GM21390 (cell line): ENCODE measurements around the gene VIPR2.
"Not testable (repeated sequence)": the region's sequence is repeated elsewhere in the genome, so short reads cannot be mapped to it uniquely, and the experiment has no call there.

Experiments used
- ATAC-seq: cut with Tn5 transposase; IDR thresholded peaks from one replicate; pipeline ENCODE4 v1.9.1; 2021; ENCODE audit not compliant: unreplicated experiment

The VIPR2 gene

DNA sequence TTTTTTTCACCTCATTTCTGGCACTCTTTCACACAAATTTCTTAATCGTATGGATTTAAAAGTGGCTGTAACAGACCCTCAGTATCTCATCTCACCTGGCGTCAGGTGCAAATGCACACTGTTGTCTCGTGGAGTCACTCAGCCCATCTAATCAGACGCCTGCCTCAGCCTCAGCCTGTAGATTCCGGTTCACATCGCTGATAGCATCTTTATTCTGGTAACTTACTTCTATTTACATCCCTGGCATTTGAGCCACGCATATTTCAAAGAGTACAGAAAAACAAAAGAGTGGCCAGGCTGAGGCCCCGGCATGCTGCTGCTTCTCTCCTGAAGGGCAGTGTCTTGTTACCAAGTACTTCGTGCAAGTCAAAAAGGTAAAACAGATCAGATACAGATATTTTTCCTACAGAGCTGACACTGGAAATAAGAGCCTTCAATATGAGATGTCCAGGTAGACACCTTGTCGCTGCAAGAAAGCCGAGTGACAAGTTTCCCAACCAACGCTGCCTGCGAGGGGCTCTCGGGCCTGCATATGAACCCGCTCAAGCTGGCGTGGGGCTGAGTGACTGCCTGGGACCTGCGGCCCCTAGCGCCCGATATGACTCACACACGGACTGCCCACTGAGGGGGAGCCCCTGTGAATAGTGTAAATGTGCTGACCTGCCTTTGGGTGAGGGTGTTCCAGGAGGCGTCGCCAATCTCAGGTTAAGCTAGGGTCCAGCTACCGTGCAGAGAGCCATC, 4.3 kb downstream of the VIPR2 start:
- no peak for ATAC-seq

DNA sequence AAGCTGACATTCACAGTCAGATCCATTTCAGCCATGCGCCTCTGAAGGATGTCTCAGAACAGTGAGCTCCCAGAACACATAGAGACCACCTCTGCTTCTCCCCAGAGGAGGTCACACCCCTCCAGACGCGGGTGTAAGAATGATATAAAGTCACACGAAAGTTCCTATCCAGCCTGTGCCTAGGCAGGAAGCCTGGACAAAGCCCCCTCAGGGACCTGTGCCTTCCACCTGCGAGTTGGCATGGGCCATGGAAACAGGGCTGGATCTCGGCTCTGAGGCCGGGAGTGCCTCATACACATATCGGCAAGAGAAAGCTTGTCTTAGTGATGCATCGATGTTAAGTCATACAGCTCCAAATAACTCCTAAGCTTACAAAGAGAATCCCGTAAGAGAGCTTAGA, 5.0 kb downstream of the VIPR2 start:
- no peak for ATAC-seq

- no peak for ATAC-seq
Observed at GRCh38 chr7:159139202-159139601, 5.5 kb downstream of the VIPR2 start.

DNA sequence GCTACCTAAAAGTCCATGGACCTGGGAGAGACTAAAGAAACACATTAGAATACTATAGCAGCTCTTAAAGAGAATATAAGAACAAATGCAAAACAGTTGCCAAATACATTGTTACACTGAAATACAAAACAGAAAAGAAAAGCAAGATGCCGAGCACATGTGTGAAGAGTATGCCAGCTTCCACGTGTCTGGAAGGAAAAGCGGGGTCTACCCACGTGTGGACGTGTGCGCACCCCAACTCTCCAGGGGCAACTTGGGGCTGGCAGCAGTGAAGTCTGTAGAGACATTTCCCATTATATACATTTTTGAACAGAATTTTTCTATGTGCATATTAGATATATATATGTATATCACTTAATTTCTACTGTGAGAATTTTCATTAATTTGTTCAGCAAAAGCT, 6.2 kb downstream of the VIPR2 start:
- no peak for ATAC-seq

DNA sequence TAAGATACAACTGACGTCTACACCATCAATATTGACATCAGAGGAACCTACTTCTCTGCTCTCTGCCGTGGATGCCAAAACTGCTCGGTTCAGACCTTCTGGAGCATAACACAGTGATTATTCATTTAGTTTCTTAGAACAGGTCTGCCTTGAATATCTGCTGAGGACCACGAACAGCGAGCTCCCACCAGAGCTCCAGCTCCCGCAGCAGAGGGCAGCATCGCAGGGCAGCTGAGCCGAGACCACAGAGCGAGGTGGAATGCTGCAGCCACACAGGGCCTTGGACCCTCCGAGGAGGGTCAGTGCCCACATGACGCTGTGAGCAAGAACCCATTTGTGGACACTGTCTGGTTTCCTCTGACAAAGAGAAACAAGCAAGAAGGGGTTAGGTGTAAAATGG, 6.8 kb downstream of the VIPR2 start:
- ATAC-seq = no peak

DNA sequence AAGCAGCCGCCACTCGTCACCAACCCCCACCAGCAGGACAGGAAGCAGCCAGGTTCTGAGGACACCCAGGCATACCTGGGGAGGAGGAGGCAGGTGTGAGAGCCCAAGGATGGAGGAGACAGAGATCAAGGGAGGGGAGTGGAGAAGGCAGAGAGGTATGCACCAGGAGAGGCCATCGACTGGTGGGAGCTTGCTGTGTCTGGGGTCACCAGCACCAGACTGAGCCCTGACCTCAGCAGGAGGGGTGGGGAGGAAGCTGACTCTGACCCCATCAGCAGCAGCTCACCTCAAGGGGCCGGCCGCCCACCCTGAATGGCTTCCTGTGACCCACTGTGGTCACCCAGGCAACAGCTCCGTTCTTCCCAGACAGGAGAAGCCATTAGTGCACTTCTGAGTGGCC, 7.8 kb downstream of the VIPR2 start:
- no peak for ATAC-seq

- no peak for ATAC-seq
Observed at GRCh38 chr7:159136442-159136841, 8.2 kb downstream of the VIPR2 start.

- no peak for ATAC-seq
Observed at GRCh38 chr7:159136013-159136412, 8.7 kb downstream of the VIPR2 start.

DNA sequence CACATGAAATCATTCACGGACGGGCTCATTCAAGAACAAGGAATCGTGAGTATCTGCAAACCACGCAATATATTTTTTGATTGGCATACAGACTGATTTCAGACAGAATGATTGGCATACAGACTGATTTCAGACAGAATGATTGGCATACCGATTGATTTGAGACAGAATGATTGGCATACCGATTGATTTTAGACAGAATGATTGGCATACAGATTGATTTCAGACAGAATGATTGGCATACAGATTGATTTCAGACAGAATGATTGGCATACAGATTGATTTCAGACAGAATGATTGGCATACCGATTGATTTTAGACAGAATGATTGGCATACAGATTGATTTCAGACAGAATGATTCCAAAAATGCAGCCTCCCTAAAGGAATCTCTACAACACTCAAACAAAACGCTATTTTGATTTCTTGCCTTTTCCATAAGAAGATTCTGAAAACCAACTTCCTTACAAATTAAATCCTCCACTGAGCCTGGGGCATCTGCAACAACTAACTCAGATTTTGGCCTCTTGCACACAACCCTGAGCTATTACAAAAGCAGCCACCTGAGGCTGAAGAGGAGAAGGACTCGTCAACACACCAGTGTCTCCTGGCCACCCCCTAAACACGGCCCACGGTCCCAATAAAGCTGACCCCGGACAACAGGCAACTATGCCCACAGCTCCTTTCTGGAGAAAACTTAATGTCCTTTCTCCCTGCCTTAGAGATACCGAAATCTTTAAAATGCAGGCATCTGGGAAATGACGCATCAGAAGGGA, 11.8 kb downstream of the VIPR2 start:
- not testable (repeated sequence) for ATAC-seq

GRCh38 chr7:159130820-159131219, 13.8 kb downstream of the VIPR2 start:
- ATAC-seq = no peak

GRCh38 chr7:159130199-159130775, 14.4 kb downstream of the VIPR2 start:
- ATAC-seq = no peak

DNA sequence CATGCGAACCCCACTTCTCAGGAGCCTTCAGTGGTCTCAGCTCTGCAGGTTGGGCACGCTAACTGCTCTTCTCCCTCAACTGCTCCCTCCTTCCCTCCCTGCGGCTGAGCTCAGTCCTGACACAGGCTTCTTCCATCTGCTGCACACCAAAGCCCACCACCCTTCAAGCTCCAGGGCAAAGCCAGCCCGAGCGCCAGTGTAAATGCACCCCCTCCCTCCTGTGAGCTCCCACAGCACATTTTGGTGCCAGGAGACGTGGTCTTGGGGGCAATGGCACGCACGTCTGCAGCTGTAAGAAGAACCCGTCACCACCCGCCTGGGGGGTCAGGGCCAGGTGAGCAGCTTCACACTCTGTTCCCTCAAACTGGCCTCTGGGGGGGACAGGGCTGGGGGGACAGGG, 15.9 kb downstream of the VIPR2 start:
- ATAC-seq = no peak

DNA sequence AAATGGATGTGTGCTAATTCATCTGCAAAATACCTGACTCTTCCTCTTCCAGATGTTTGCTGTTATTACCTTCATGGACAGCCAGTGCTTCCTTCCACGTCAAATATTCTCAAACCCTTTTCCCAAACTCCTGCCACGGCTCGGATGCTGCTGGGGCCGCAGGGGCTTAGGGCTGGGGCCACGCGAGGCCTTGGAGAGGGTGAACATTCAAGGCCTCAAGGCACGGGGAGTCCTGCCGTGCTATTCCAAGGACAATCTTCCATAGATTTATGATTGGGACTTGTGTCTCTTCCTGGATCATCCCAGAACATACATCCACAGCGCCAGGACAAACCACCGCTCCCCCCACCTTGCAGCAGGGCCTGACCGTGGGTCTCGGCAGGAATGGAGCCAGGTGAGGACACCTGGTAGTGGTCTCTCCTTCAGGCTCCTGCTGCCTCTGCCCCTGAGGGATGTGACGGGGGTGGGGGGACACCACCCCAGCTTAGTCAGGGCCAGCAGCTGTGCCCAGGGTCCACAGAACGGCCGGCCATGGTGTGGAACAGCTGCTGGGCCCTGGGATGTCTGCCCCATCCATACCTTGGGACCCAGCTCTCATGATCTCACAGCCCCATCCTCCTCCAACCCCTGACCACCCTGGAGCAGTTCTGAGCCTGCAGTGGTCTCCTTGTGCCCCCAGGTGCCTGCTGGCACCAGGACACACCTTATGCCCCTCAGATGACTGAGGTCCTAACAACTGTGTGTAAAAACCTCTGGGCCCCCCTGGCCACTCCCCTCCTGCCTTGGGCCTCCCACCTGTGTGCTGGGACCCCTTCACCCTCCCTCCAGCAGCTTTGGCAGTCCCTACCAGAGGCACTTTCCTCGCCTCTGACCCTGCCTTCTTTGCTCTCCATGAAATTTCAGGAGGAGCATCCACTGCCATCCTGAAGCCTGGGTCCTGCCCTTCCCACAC, 16.7 kb downstream of the VIPR2 start:
- no peak for ATAC-seq

DNA sequence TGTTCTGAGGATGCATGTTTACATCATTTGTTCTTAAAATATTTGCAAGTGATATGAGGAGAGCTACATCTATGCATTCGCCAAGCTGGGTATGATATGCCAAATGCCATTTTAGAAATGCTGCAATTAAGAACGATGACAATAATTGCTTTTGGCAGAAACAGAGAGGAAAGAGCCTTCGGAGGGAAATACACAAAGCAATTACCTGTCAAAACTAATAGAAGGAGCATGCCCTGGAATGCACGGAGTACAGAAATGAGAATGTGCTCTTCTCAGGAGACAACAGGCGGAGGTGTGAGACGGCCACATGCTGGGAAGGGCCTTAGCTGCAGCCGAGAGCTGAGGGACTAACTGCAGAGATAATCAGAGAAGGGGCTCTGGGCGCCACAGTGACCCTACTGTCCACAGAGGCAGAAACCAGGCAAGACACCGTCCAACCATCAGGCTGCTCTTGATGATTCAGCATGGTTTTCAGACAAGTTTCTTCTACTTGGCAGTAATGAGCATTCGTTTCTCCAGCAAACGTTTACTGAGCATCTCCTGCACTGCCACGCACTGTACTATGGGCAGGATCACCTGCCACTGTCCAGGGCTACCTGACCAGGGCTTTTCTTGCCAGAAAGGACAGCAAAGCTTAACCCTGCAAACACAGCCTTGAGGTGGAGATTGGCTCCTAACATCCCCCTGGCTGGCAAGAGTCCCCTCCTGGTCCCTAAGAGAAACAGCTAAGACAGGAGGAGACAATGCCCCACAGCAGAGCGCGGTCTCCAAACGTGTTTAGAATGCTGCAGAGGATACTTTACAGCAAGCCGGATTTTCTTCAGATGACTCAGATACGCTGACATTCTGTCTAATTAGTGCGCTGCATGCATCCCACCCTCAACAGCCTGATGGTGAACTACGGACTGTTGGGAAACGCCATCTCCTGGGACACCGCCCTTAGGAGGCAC, 18.1 kb downstream of the VIPR2 start:
- no peak for ATAC-seq

DNA sequence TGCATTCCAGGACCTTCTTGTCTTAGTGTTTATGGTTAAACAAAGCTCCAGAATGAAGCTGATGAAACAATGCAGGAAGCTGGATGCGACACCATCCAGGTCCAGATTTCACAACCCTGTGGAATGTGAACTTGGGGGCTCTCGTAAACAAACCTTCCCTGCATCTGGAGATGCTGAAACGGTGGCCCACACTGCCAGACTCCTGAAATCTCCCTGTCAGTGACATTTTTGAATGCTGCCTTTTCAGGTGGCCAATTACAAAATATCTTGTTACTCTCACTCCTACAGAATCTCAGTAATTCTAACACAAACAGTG, 18.8 kb downstream of the VIPR2 start:
- no peak for ATAC-seq

DNA sequence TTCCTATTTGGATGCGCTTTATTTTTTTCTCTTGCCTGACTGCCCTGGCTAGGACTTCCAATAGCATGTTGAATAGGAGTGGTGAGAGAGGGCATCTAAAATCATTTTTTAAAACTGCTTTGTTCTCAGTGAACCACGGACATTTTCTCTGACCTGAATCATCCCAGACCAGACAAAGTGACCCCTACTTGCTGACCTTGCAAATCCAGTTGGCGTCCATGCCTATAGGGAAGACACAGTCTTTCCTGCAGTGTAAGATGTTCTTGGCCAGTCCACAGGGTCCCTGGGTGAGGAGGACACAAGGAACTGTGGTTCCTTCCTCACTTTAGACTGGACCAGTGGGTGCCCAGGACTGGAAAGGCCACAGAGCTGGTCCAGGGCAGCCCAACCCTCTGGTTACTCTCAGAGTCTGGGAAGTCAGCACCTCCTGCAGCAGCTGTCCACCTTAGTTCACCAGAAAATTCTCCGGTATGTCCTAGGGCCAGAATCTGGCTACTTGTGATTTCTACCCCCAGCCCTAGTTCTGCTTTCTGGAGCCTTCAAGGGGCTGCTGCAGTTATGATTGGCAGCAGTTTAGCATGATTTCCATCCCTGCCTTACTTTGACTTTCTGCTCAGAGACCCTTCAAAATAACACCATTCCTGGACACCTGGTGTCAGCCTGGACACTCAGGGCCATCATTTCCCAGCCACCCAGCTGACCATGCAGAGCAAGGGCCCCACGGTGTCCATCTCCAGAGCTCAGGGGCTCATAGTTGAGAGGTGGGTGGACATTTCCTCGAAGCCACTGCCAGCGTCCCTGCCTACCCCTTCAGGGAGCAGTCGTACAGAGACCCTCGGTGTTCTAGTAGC, 19.3 kb downstream of the VIPR2 start:
- ATAC-seq = no peak

DNA sequence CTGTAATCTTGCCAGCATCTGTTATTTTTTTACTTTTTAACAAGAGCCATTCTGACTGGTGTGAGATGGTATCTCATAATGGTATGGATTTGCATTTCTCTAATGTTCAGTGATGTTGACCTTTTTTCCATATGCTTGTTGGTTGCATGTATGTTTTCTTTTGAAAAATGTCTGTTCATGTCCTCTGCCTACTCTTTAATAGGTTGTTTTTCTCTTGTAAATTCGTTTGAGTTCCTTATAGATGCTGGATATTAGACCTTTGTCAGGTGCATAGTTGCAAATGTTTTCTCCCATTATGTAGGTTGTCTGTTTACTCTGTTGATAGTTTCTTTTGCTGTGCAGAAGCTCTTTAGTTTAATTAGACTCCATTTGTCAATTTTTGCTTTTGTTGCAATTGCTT, 20.9 kb downstream of the VIPR2 start:
- not testable (repeated sequence) for ATAC-seq

DNA sequence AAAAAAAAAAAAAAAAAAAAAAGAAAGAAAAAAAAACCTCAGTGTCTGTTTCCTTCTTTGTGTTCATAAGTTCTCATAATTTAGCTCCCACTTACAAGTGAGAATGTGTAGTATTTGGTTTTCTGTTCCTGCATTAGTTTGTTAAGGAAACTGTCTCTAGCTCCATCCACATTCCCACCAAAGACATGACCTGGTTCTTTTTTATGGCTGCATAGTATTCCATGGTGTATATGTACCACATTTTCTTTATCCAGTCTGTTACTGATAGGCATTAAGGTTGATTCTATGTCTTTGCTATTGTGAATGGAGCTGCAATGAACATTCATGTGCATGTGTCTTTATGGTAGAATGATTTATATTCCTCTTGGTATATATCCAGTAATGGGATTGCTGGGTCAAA, 21.4 kb downstream of the VIPR2 start:
- ATAC-seq = not testable (repeated sequence)

GRCh38 chr7:159122276-159122675, 22.4 kb downstream of the VIPR2 start:
- no peak for ATAC-seq
